Mucosa of stomach (tissue), 1 donor: Measurements from ENCODE around the gene DDX19B.
A peak's percentile ranks its signal among the peaks of the same experiment; 100 is the strongest.

Source experiments
- H3K27me3 ChIP-seq: one replicate; pipeline ENCODE4 v1.7.0; 2013; ENCODE audit warnings: mild to moderate bottlenecking, low read length; ENCODE audit not compliant: control insufficient read depth, insufficient read depth
- H3K36me3 ChIP-seq: one replicate; pipeline ENCODE4 v1.7.0; 2013; ENCODE audit warnings: low read length; ENCODE audit not compliant: control insufficient read depth, insufficient read depth
- H3K4me1 ChIP-seq: one replicate; pipeline ENCODE4 v1.7.0; 2013; ENCODE audit warnings: mild to moderate bottlenecking, low read length; ENCODE audit not compliant: control insufficient read depth, insufficient read depth
- H3K4me3 ChIP-seq: one replicate; pipeline ENCODE4 v1.7.0; 2013; ENCODE audit warnings: low read length
- H3K9ac ChIP-seq: one replicate; pipeline ENCODE4 v1.7.0; 2013; ENCODE audit warnings: mild to moderate bottlenecking, low read length, moderate library complexity
- H3K9me3 ChIP-seq: one replicate; pipeline ENCODE4 v1.7.0; 2013; ENCODE audit warnings: mild to moderate bottlenecking, low read length, moderate library complexity; ENCODE audit not compliant: control insufficient read depth
- donor health status: Pancreatic carcinoma.

DDX19B gene

DNA sequence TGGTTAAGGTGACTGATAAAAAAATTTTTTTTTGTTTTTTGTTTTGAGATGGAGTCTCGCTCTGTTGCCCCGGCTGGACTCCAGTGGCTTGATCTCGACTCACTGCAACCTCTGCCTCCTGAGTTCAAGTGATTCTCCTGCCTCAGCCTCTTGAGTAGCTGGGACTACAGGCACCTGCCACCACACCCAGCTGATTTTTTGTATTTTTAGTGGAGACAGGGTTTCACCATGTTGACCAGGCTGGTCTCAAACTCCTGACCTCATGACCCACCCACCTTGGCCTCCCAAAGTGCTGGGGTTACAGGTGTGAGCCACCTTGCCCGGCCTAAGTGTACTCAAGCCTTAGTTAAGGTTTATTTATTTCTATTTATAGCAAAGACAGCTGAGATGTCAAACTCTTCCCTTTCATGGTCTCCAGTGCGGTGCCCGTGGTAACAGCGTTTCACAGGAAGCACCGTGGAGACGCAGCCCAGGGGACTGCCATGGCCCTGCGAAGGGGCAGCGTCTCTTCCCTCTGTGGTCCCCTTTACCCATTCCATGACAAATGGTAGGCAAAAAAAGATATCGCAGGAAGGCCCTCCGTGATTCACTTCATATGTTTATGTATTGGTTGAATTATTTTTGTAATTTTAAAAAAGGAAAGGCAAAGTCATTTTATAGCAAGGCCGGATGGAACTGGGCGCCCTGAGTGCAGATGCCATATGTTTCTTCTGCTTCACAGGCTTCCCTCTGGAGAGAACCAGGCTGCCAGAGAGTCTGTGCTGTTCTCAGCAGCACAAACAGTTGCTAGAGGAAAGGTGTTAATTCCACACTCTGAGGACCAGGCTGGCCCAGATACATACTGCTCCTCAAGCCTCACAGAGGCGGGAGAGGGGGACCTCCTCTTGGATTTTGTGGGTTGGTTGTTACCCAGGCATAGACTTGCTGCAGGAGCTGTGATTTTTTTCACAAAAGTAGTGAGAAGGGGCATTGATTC lies 76.9 kb downstream of the DDX19B start:
- Histone ChIP-seq H3K36me3 (no peaks in the 10 kb centered on the region), H3K9ac (no peak overlapping the region), H3K9me3 (no peaks in the 10 kb centered on the region), H3K4me3 (no peak overlapping the region), H3K4me1 (peaks cover 22% of the 10 kb centered on the region), H3K27me3 (no peaks in the 10 kb centered on the region)

DNA sequence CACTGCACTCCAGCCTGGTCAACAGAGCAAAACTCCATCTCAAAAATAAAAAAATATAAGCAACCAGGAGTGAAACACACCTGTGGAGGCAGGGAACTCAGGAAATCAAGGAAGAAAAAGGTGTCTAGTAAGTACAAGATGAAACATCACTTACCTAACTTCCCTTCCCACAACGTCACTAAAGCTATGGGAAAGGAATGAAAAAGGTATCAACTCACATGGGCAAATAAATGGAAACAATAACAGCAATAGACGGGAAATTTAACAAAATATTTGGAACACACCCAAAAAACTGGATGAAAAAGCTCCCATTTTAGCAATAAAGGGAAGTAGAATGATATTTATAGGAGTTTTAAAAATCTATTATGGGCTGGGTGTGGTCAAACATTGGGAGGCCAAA lies 78.8 kb downstream of the DDX19B start:
- no peaks in the 10 kb centered on the region for H3K27me3 ChIP-seq
- H3K9me3 ChIP-seq = no peaks in the 10 kb centered on the region
- H3K36me3 ChIP-seq = no peaks in the 10 kb centered on the region
- H3K4me3 ChIP-seq = no peak overlapping the region
- peaks cover 28% of the 10 kb centered on the region for H3K4me1 ChIP-seq
- H3K9ac ChIP-seq = no peak overlapping the region

DNA sequence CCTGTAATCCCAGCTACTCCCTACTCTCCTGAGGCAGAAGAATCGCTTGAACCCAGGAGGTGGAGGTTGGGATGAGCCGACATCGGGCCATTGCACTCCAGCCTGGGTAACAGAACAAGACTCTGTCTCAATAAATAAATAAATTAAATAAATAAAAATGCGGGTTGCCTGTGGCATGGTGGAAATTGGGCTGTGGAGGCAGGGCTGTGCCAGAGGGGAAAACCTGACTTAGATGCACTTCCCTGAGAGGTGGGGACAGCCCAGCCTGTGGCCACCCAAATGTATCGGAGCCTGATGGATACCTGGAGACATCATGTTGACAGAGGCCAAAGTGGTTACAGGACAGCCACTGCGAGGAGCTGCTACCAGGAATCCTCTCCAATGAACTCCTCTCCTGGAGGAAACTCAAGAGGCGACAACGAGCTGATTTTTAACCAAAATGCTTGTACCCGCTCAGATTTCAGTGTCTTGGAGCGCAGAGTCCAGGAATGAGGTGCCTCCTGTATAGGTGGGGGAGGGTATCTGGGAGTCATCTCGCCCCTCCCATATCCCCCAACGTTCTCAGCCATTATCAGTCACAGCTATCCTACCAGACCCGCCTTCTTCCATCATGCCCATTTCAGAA lies 80.0 kb downstream of the DDX19B start:
- Histone ChIP-seq H3K4me1 (peaks cover 28% of the 10 kb centered on the region), H3K27me3 (no peaks in the 10 kb centered on the region), H3K4me3 (no peak overlapping the region), H3K9ac (no peak overlapping the region), H3K9me3 (no peaks in the 10 kb centered on the region), H3K36me3 (no peaks in the 10 kb centered on the region)

DNA sequence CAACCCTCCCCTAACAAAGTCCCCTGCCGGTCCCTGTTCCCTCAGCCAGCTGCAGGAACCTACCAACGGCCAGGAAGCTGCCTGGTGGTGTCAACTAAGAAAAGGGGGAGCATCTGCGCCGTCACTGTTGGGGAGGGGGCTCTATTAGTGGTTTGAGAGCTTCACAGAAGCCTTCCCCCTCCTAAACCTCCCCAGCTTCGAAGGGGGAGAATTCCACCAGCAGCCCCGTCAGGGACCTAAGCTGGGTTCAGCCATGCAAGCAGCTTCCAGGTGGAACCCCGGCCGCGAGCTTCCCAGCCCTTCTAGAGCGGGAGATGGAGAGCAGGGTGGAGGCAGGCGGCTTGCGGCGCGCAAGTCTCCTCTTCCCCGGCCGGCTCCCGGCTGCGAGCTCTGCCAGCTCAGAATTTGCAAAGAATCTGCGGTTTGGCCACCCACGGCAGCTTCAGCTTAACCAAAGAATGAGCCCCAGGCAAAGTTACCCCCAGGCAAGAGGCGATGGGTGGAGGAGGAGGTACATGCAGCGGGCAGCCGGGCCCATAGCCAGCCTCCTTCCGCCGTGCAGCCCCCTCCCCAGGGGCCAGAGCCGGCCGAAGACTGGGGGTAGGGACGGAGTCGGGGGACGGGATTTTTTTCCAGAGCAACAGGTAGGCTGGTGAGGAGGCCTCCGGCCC lies 81.4 kb downstream of the DDX19B start:
- Histone ChIP-seq H3K4me3 (peak overlapping the region; percentile 74), H3K4me1 (peaks cover 18% of the 10 kb centered on the region), H3K9ac (peak overlapping the region; percentile 82), H3K9me3 (no peaks in the 10 kb centered on the region), H3K27me3 (no peaks in the 10 kb centered on the region), H3K36me3 (no peaks in the 10 kb centered on the region)

DNA sequence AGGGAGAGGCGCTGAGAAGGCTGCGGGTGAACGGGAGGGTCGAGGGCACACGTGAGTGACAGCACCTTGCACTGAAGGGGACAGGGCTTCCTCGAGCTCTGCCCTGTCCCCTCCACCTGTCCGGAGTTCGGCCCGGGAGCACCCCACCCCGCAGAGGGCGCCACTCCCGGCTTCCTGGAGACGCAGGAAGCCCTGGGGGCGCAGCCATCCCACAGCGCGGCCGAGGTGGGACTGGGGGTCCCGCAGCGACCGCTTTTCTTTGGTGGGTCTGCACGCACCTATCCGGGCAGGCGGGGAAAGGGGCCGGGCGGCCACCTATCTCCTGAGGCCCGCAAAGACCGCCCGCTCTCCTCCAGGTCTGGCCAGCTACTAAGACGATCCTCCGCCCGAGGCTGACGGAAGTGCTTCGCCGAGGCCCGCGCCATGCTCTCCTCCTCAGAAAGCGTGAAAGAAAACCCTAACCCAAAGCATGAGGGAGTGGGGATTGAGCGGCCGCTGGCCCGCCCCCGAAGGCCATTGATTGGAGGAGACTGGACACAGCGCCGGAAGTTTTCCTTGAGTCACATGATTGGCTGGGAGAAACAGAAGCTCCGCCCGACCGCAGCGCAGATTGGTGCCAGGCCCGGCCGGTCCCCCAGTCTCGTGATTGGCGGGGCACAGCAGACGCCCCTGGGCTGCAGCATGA lies 82.1 kb downstream of the DDX19B start:
- H3K27me3 ChIP-seq = no peaks in the 10 kb centered on the region
- peak overlapping the region; percentile 82 for H3K9ac ChIP-seq
- H3K36me3 ChIP-seq = no peaks in the 10 kb centered on the region
- H3K4me3 ChIP-seq = peak overlapping the region; percentile 74
- peaks cover 16% of the 10 kb centered on the region for H3K4me1 ChIP-seq
- H3K9me3 ChIP-seq = no peaks in the 10 kb centered on the region

DNA sequence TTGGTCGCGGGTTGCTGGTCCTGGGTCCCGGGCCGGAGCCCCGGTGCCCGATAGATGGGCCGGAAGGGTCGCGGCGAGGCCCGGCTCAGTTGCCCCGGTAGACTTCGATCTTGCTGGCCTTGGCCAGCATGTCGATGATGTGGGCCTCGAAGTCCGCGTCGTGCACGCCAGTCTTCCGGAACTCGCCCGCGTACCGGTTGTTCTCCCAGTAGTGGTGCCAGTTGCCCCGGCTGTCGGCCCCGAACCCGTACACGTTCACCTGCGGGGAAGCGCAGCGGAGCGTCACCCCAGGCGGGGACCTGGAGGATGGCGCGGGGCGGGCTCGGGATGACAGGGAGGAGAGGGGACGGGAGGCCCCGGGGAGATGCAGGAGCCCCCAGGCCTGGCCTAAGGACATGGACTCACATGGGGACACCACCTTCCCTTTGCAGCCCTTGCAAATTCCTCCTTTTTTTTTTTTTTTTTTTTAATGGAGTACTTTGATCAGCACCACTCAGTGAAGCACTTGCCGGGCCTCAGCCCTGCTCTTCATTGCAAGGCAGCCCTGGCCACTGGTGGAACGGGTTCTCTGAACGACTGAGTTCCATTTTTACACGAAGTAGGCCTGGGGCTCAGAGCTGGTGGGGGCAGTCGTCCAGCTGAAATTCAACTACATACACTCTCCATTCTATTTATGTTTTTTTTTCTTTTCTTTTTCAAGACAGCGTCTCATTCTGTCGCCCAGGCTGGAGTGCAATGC lies 82.8 kb downstream of the DDX19B start:
- peak overlapping the region; percentile 74 for H3K4me3 ChIP-seq
- H3K9me3 ChIP-seq = no peaks in the 10 kb centered on the region
- peaks cover 16% of the 10 kb centered on the region for H3K4me1 ChIP-seq
- no peaks in the 10 kb centered on the region for H3K36me3 ChIP-seq
- peak overlapping the region; percentile 53 for H3K9ac ChIP-seq
- H3K27me3 ChIP-seq = no peaks in the 10 kb centered on the region

DNA sequence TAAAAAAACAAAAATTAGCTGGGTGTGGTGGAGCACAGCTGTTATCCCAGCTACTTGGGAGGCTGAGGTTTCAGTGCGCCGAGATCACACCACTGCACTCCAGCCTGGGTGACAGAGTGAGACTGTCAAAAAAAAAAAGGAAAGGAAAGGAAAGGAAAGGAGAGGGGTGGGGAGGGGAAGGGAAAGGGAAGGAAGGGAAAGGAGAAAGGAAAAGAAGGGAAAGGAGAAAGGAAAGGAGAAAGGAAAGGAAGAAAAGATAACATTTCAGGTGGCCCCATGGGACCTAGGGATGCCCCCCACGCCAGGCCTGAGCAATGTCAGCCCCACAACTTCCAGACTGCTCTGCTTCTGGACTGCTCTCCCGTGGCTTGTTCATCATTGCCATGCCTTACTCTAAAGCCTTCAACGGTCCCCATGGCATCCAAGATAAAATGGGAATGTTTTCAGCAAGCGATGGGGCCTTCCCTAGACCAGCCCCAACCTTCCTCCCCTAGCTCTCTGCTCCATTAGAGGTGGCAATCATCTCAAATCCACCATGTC lies 84.5 kb downstream of the DDX19B start:
- H3K4me1 ChIP-seq = peaks cover 16% of the 10 kb centered on the region
- H3K4me3 ChIP-seq = no peak overlapping the region
- H3K27me3 ChIP-seq = no peaks in the 10 kb centered on the region
- H3K9me3 ChIP-seq = no peaks in the 10 kb centered on the region
- H3K9ac ChIP-seq = no peak overlapping the region
- H3K36me3 ChIP-seq = no peaks in the 10 kb centered on the region
